MM.1S (cell line): Measurements from ENCODE around the gene CACNA1D.

Source experiments
- EZH2phosphoT487 ChIP-seq: fragments of 300-600 bp; sonication (generic); IDR thresholded peaks from 2 replicates; pipeline ENCODE4 v1.6.1; 2018; ENCODE audit warnings: antibody characterized with exemption, low read length
- TF ChIP-seq, protein P1 (sequence below): fragments of 300-600 bp; sonication (generic); IDR thresholded peaks from 2 replicates; pipeline ENCODE4 v1.5.1; 2016; ENCODE audit warnings: antibody characterized with exemption, low read length, mixed read lengths

DNA sequence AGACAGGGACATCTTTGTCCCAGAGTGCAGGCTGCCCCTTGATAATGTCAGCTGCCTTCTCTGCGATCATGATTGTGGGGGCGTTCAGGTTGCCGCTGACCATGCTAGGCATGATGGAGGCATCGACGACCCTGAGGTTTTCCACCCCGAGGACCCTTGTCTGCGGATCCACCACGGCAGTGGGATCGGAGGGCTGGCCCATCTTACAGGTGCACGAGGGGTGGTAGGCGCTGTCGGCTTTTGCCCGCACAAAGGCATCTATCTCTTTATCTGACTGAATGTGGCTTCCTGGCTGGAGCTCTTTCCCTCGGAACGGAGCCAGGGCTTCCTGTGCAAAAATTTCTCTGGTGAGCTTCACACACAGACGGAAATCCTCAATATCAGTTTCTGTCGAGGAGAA lies 323.4 kb downstream of the CACNA1D start:
- TF ChIP-seq, protein P1, sequence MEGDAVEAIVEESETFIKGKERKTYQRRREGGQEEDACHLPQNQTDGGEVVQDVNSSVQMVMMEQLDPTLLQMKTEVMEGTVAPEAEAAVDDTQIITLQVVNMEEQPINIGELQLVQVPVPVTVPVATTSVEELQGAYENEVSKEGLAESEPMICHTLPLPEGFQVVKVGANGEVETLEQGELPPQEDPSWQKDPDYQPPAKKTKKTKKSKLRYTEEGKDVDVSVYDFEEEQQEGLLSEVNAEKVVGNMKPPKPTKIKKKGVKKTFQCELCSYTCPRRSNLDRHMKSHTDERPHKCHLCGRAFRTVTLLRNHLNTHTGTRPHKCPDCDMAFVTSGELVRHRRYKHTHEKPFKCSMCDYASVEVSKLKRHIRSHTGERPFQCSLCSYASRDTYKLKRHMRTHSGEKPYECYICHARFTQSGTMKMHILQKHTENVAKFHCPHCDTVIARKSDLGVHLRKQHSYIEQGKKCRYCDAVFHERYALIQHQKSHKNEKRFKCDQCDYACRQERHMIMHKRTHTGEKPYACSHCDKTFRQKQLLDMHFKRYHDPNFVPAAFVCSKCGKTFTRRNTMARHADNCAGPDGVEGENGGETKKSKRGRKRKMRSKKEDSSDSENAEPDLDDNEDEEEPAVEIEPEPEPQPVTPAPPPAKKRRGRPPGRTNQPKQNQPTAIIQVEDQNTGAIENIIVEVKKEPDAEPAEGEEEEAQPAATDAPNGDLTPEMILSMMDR = no peak
- TF ChIP-seq EZH2phosphoT487 = no peak
